ENCODE results near the gene NTN4. TPM values are rescaled to one million over a fixed set of nuclear protein-coding genes. Genes with fewer than 3 reads are reported as not detected.
"Not testable (repeated sequence)": the region's sequence is repeated elsewhere in the genome, so short reads cannot be mapped to it uniquely, and the experiment has no call there.

Gene NTN4
- total RNA-seq = under 1 TPM; 0.13 to 0.16 (median 0.16) TPM

DNA sequence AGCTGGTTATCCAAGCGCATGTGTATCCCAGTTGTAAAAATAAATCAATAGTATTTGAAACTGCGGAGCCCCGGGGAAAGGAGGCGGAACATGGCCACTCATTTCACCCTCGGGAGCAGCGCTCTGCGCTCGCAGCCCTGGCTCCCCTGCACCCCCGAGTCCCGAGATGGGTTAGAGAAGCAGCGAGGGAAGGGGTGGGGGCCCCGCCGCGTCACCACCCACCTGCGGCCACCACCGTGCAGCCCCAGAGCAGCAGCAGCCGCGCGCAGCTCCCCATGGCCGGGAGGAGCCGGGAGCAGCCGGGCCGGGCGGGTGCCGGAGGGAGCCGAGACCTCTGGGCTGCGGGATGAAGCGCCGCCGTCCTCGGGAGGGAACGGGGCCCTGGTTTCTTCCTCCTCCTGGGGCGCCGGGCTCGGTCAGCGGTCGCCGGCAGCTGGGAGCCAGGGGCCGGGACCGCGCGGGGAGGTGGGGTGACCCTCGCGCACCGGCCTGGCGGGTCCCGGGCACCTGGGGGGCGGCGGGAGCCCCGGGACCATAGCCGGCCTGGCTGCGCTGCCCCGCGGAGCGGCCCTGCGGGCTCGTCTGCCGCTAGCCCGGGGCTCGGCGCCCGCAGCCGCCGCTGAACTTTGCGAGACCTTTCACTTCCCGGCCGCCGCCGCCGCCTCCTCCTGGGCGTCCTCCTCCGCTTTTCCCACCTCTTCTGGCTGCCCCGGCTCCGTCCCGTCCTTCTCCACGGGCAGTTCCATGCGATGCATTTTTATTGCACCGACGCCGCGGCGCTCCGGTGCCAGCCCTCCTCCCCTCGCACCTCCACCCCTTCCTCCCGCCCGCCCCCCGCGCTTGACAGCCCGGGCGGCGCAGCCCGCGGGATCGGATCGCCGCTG, at the start of gene NTN4:
TSS of gene NTN4 (minus strand) at position 732 of the 884 bp plus-strand sequence. CDS start at position 277, 455 bp downstream.
- H3K9me3 Mint-ChIP-seq = no peaks in the 10 kb centered on the region
- H3K4me3 Mint-ChIP-seq = peak within 1 kb of the TSS; percentile 81
- DNase-seq = no peak
- peaks cover 52% of the 10 kb centered on the region for H3K27me3 Mint-ChIP-seq (ENCODE audit: low read depth)
- ATAC-seq = peak; percentile 62 to 70
- H3K36me3 Mint-ChIP-seq (ENCODE audit: insufficient read depth) = no peaks in the 10 kb centered on the region
- H3K4me1 Mint-ChIP-seq (ENCODE audit: low read depth) = peaks cover 14% of the 10 kb centered on the region

GRCh38 chr12:95838125-95838524, 47.6 kb upstream of the NTN4 start:
- Mint-ChIP-seq H3K4me1 (ENCODE audit: low read depth) (peaks cover 6% of the 10 kb centered on the region), H3K36me3 (ENCODE audit: insufficient read depth) (no peaks in the 10 kb centered on the region), H3K9me3 (no peaks in the 10 kb centered on the region), H3K4me3 (no peak overlapping the region), H3K27me3 (ENCODE audit: low read depth) (peaks cover 7% of the 10 kb centered on the region)
- DNase-seq = no peak
- ATAC-seq = no peak

DNA sequence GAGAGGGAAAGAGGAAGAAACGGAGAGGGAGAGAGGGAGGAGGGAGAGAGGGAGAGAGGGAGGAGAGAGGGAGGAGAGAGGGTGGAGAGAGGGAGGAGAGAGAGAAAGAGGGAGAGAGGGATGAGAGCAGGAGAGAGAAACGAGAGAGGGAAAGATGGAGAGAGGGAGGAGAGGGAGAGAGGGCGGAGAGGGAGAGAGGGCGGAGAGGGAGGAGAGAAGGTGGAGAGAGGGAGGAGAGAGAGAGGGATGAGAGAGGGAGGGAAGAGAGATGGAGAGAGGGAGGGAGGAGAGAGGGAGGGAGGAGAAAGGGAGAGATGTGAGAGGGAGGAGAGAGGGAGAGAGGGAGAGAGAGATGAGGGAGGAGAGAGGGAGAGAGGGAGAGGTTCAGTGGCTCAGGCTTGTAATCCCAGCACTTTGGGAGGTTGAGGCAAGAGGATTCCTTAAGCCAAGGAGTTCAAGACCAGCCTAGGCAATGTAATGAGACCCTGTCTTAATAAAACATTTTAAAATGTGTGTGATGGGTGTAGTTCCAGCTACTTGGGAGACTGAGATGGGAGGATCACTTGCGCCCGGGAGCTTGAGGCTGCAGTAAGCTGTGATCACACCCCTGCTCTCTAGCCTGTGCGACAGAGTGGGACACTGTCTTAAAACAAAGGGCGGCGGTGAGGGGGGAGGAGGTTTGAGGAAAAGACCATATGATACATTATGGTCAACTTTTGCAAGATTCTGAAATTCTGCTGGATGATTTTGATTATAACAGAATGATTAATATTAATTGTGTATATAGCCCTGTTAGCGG, 46.9 kb upstream of the NTN4 start:
- DNase-seq = no peak
- no peak for ATAC-seq
- peaks cover 5% of the 10 kb centered on the region for H3K27me3 Mint-ChIP-seq (ENCODE audit: low read depth)
- no peaks in the 10 kb centered on the region for H3K36me3 Mint-ChIP-seq (ENCODE audit: insufficient read depth)
- no peaks in the 10 kb centered on the region for H3K9me3 Mint-ChIP-seq
- H3K4me3 Mint-ChIP-seq = no peak overlapping the region
- peaks cover 6% of the 10 kb centered on the region for H3K4me1 Mint-ChIP-seq (ENCODE audit: low read depth)

DNA sequence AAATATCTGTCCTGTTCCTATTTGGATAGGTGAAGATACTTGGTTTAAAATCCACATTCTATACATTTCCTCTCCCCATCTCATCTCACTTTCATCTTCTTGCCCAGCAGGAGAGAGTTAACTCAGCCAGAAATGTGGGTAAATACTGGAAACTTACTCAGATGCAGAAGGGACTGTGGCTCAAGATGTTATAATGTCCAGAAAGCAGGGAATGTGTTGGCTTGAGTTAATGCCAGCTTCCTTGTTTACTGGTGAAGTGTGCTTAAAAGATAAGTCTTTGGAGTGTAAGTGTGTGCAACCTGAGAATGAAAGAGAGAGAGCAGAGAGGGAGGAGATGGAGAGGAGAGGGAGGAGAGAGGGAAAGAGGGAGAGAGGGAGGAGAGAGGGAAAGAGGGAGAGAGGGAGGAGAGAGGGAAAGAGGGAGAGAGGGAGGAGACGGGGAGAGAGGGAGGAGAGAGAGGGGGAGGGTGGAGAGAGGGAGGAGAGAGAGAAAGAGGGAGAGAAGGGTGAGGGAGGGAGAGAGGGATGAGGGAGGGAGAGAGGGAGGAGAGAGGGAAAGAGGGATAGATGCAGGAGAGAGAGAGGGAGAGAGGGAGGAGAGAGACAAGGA, 46.2 kb upstream of the NTN4 start:
- Mint-ChIP-seq H3K36me3 (ENCODE audit: insufficient read depth) (no peaks in the 10 kb centered on the region), H3K4me3 (no peak overlapping the region), H3K9me3 (no peaks in the 10 kb centered on the region), H3K4me1 (ENCODE audit: low read depth) (peaks cover 6% of the 10 kb centered on the region), H3K27me3 (ENCODE audit: low read depth) (peaks cover 9% of the 10 kb centered on the region)
- ATAC-seq (no peak), DNase-seq (no peak)

DNA sequence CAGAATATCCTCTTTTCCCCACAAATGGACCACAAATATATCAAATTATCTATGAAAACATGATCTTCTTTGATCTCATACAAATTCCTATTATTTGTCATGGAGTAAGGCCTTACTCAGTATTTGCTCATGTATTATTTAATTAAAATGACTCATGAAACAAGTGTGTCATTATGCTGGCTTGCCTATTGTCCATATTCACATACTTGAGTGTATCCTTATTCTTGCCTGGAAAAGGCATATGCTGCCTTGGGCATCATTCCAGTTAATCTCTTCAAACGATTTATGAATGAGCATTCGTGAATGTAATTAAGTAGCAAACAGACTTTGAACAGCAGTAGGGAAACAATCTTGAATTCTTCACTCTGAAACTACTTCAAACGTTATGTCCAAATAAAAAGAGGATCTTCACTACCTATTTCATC, 45.6 kb upstream of the NTN4 start:
- Mint-ChIP-seq H3K4me1 (ENCODE audit: low read depth) (peaks cover 6% of the 10 kb centered on the region), H3K27me3 (ENCODE audit: low read depth) (peaks cover 9% of the 10 kb centered on the region), H3K4me3 (no peak overlapping the region), H3K36me3 (ENCODE audit: insufficient read depth) (no peaks in the 10 kb centered on the region), H3K9me3 (no peaks in the 10 kb centered on the region)
- DNase-seq = no peak
- ATAC-seq = no peak

DNA sequence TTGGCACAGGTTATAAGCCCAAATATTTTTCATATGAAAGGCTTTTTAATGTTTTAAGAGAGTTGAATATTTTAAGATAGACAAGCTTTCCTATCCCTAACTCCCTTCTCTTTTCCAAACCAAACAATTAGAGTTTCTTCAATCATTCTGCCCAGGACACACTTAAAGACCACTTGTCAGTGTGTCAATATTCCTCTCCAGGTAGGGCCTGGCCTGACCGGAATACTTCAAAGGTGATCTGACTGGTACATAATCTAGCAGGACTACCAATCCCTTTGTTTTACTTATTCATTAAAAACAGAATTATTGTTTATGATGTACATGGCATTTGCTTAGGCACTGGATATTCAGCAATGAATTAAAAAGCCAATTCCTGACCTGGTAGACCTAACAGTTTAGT, 44.0 kb upstream of the NTN4 start:
- no peak for ATAC-seq

GRCh38 chr12:95830335-95831089, 39.9 kb upstream of the NTN4 start:
- peak; percentile 38 to 58 for ATAC-seq
- H3K27me3 Mint-ChIP-seq (ENCODE audit: low read depth) = peaks cover 13% of the 10 kb centered on the region
- no peak overlapping the region for H3K4me3 Mint-ChIP-seq
- no peaks in the 10 kb centered on the region for H3K36me3 Mint-ChIP-seq (ENCODE audit: insufficient read depth)
- no peaks in the 10 kb centered on the region for H3K4me1 Mint-ChIP-seq (ENCODE audit: low read depth)
- no peak for DNase-seq
- H3K9me3 Mint-ChIP-seq = no peaks in the 10 kb centered on the region

More for the DNA sequence above, 44.0 kb upstream of the NTN4 start:
- no peaks in the 10 kb centered on the region for H3K9me3 Mint-ChIP-seq
- peaks cover 9% of the 10 kb centered on the region for H3K27me3 Mint-ChIP-seq (ENCODE audit: low read depth)
- no peak overlapping the region for H3K4me3 Mint-ChIP-seq
- no peak for DNase-seq
- H3K36me3 Mint-ChIP-seq (ENCODE audit: insufficient read depth) = no peaks in the 10 kb centered on the region
- H3K4me1 Mint-ChIP-seq (ENCODE audit: low read depth) = peaks cover 6% of the 10 kb centered on the region

- no peak for ATAC-seq
- no peaks in the 10 kb centered on the region for H3K36me3 Mint-ChIP-seq (ENCODE audit: insufficient read depth)
- no peak for DNase-seq
- peaks cover 11% of the 10 kb centered on the region for H3K27me3 Mint-ChIP-seq (ENCODE audit: low read depth)
- H3K4me3 Mint-ChIP-seq = no peak overlapping the region
- no peaks in the 10 kb centered on the region for H3K9me3 Mint-ChIP-seq
- H3K4me1 Mint-ChIP-seq (ENCODE audit: low read depth) = no peaks in the 10 kb centered on the region
Measured at GRCh38 chr12:95829395-95829794, 38.8 kb upstream of the NTN4 start.

DNA sequence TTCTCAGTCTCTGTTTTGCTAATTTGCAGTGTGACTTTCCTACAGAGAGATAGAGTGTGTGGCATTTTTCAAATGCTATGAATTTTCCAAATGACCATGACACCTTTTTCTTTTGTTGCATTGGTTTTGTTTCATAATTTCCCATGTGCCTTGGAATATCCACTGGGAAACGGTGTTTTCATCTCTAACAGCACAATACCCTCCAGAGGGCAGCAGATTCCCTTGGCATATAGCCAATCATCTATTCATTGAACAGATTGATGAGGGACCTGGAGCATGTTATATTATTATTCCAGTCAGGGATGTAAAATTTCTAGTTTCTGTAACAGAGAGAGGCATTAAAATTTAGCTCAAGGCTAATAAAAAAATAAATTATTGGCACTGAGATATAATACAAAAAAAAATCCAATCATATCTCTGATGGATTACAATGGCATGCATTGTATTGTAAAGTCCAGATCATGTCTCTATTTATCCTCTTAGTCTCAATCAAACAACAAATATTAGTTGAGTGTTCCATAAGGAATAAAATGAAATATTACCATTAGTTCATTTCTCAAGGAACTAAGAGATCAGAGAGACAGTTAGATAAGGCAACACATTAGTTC, 29.6 kb upstream of the NTN4 start:
- no peaks in the 10 kb centered on the region for H3K4me1 Mint-ChIP-seq (ENCODE audit: low read depth)
- no peak for DNase-seq
- no peaks in the 10 kb centered on the region for H3K9me3 Mint-ChIP-seq
- H3K4me3 Mint-ChIP-seq = no peak overlapping the region
- H3K27me3 Mint-ChIP-seq (ENCODE audit: low read depth) = peaks cover 16% of the 10 kb centered on the region
- no peak for ATAC-seq
- H3K36me3 Mint-ChIP-seq (ENCODE audit: insufficient read depth) = no peaks in the 10 kb centered on the region

DNA sequence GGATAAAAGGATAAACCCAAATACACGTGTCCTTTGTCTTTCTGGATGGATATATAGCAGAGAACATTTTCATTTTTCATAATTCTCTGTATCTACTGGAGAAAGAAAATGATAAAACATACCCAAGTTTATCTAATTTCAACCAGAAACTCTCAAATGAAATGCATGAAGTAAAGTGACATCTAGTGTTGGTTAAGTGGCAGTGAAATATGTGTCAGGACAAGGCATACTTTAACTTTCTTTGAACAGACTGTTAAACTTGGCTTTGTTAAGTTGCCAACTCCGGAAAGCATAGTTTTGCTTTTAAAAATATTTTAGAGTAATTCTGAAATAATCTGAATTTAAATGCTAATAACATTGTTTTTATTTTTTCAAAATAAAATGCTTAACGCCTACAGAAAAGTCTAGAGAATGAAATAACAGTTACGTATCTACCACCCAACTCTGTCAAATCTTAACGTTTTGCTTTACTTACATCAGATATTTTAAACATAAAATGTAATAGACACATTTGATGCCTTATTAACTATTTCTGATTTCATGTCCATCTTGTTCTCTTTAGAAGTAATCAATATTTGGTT, 25.2 kb upstream of the NTN4 start:
- no peaks in the 10 kb centered on the region for H3K9me3 Mint-ChIP-seq
- H3K36me3 Mint-ChIP-seq (ENCODE audit: insufficient read depth) = no peaks in the 10 kb centered on the region
- DNase-seq (no peak), ATAC-seq (no peak)
- no peak overlapping the region for H3K4me3 Mint-ChIP-seq
- H3K27me3 Mint-ChIP-seq (ENCODE audit: low read depth) = peaks cover 15% of the 10 kb centered on the region
- H3K4me1 Mint-ChIP-seq (ENCODE audit: low read depth) = no peaks in the 10 kb centered on the region

- not testable (repeated sequence) for H3K36me3 Mint-ChIP-seq (ENCODE audit: insufficient read depth); DNase-seq; H3K4me1 Mint-ChIP-seq (ENCODE audit: low read depth); ATAC-seq; H3K9me3 Mint-ChIP-seq; H3K4me3 Mint-ChIP-seq
- peaks cover 14% of the 10 kb centered on the region for H3K27me3 Mint-ChIP-seq (ENCODE audit: low read depth)
Measured at GRCh38 chr12:95812155-95812554, 21.6 kb upstream of the NTN4 start.

DNA sequence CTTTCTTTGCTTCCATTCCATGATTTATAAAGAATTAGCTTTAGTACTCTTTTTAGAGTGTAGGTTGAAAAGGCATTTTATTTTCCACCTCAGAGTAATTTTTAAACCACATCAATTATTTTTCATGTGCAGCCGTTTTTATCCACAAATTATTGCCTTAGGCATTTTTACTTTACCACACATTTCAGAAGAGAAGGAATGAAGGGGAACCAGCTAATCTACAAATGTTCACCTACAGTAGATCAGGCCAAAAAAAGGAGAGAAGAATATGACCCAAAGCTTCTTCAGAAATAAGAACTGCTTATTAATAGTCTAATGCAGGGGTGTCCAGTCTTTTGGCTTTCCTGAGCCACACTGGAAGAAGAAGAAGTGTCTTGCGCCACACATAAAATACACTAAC, 19.8 kb upstream of the NTN4 start:
- Mint-ChIP-seq H3K4me3 (no peak overlapping the region), H3K27me3 (ENCODE audit: low read depth) (peaks cover 14% of the 10 kb centered on the region), H3K4me1 (ENCODE audit: low read depth) (peaks cover 8% of the 10 kb centered on the region), H3K9me3 (no peaks in the 10 kb centered on the region), H3K36me3 (ENCODE audit: insufficient read depth) (no peaks in the 10 kb centered on the region)
- no peak for ATAC-seq
- DNase-seq = no peak

GRCh38 chr12:95809000-95809680, 18.6 kb upstream of the NTN4 start:
- Mint-ChIP-seq H3K9me3 (no peaks in the 10 kb centered on the region), H3K4me1 (ENCODE audit: low read depth) (peaks cover 9% of the 10 kb centered on the region), H3K27me3 (ENCODE audit: low read depth) (peaks cover 18% of the 10 kb centered on the region)

More at GRCh38 chr12:95809000-95809680, 18.6 kb upstream of the NTN4 start:
- DNase-seq (no peak), ATAC-seq (no peak)
- Mint-ChIP-seq H3K4me3 (no peak overlapping the region), H3K36me3 (ENCODE audit: insufficient read depth) (no peaks in the 10 kb centered on the region)
